Putamen (tissue), 1 donor: ENCODE results near the gene PPP5C.
A peak's percentile ranks its signal among the peaks of the same experiment; 100 is the strongest.
"Not testable (repeated sequence)": the region's sequence is repeated elsewhere in the genome, so short reads cannot be mapped to it uniquely, and the experiment has no call there.

Experiments used
- DNase-seq: peaks from one replicate; pipeline ENCODE4 v3.0.0-alpha.2; 2016; ENCODE audit warnings: low spot score

The PPP5C gene

GRCh38 chr19:46346821-46347571 lies at the start of gene PPP5C:
TSS of gene PPP5C (plus strand) at chr19:46347087. CDS start at chr19:46347097, 10 bp downstream.
- DNase-seq, result peak; percentile 87

GRCh38 chr19:46297700-46298478 lies 49.0 kb upstream of the PPP5C start:
- DNase-seq, result peak; percentile 53

GRCh38 chr19:46298479-46299003 lies 48.3 kb upstream of the PPP5C start:
- peak; percentile 46 for DNase-seq

- DNase-seq, result peak; percentile 87
These were observed 47.8 kb upstream of the PPP5C start for GRCh38 chr19:46299004-46299509.

GRCh38 chr19:46299695-46300094 lies 47.2 kb upstream of the PPP5C start:
- DNase-seq, result no peak

- no peak for DNase-seq
These were observed 43.6 kb upstream of the PPP5C start for GRCh38 chr19:46303322-46303690.

- DNase-seq, result no peak
These were observed 43.0 kb upstream of the PPP5C start for GRCh38 chr19:46303691-46304397.

GRCh38 chr19:46306501-46306900 lies 40.4 kb upstream of the PPP5C start:
- no peak for DNase-seq

GRCh38 chr19:46308510-46308909 lies 38.4 kb upstream of the PPP5C start:
- DNase-seq, result no peak

- no peak for DNase-seq
These were observed 37.8 kb upstream of the PPP5C start for GRCh38 chr19:46309056-46309455.

GRCh38 chr19:46311444-46311843 lies 35.4 kb upstream of the PPP5C start:
- DNase-seq, result no peak

- not testable (repeated sequence) for DNase-seq
These were observed 33.1 kb upstream of the PPP5C start for GRCh38 chr19:46313540-46314469.

GRCh38 chr19:46317339-46317738 lies 29.5 kb upstream of the PPP5C start:
- no peak for DNase-seq

GRCh38 chr19:46319613-46320012 lies 27.3 kb upstream of the PPP5C start:
- DNase-seq, result no peak

- DNase-seq, result no peak
These were observed 26.3 kb upstream of the PPP5C start for GRCh38 chr19:46320559-46320958.

- no peak for DNase-seq
These were observed 25.2 kb upstream of the PPP5C start for GRCh38 chr19:46321653-46322052.

GRCh38 chr19:46323227-46323626 lies 23.7 kb upstream of the PPP5C start:
- not testable (repeated sequence) for DNase-seq

GRCh38 chr19:46324277-46324676 lies 22.6 kb upstream of the PPP5C start:
- no peak for DNase-seq

- DNase-seq, result no peak
These were observed 20.3 kb upstream of the PPP5C start for GRCh38 chr19:46326608-46327007.

- DNase-seq, result no peak
These were observed 18.8 kb upstream of the PPP5C start for GRCh38 chr19:46328079-46328478.

GRCh38 chr19:46330319-46330918 lies 16.5 kb upstream of the PPP5C start:
- DNase-seq, result no peak
